Keratinocyte (primary cell): ENCODE measurements around the gene SEPHS1. TPM values are rescaled to one million over a fixed set of nuclear protein-coding genes. Genes with fewer than 3 reads are reported as not detected.

Experiments used
- DNase-seq: peaks from one replicate; pipeline ENCODE4 v3.0.0-alpha.2; 2011; ENCODE audit warnings: low read depth, missing footprints, low spot score
- FAIRE-seq: peaks from 2 replicates; lab custom pipeline; 2011; peaks lifted over from hg19 to GRCh38; lab: Jason Lieb, UNC
- H2AFZ ChIP-seq: 2 replicates; pipeline ENCODE4 v1.6.0; 2012; ENCODE audit warnings: low read length, control low read depth, inconsistent platforms; ENCODE audit not compliant: control insufficient read depth
- H3K27ac ChIP-seq: 2 replicates; pipeline ENCODE4 v1.5.1; 2011; ENCODE audit warnings: low read length; ENCODE audit not compliant: control insufficient read depth, insufficient read depth
- H3K27me3 ChIP-seq: 3 replicates; pipeline ENCODE4 v1.6.0; 2011; ENCODE audit warnings: low read length; ENCODE audit not compliant: control insufficient read depth, insufficient read depth; ENCODE audit errors: extremely low read depth
- H3K36me3 ChIP-seq, 2 experiments: 2 replicates in 1 of 2; 3 replicates in 1 of 2; pipeline ENCODE4 v1.5.1; 2011; ENCODE audit warnings: low read length in 2 of 2, mild to moderate bottlenecking in 1 of 2; ENCODE audit not compliant: control insufficient read depth in 2 of 2, insufficient read depth in 2 of 2; ENCODE audit errors: extremely low read depth in 1 of 2
- H3K4me1 ChIP-seq: 3 replicates; pipeline ENCODE4 v1.5.1; 2011; ENCODE audit warnings: low read length; ENCODE audit not compliant: control insufficient read depth, insufficient read depth; ENCODE audit errors: extremely low read depth
- H3K4me2 ChIP-seq: 3 replicates; pipeline ENCODE4 v1.6.0; 2011; ENCODE audit warnings: low read depth, low read length; ENCODE audit not compliant: control insufficient read depth, insufficient read depth; ENCODE audit errors: extremely low read depth
- H3K4me3 ChIP-seq, 3 experiments: fragments of 200-600 bp in 1 of 3; sonication (generic) in 1 of 3; 2 replicates in 2 of 3; 3 replicates in 1 of 3; pipeline ENCODE4 v1.5.1; 2011 to 2016; ENCODE audit warnings: low read length in 3 of 3, mild to moderate bottlenecking in 3 of 3, control low read depth in 2 of 3, inconsistent platforms in 1 of 3, low read depth in 1 of 3, mixed read lengths in 1 of 3, mixed run types in 1 of 3, moderate library complexity in 1 of 3; ENCODE audit not compliant: control insufficient read depth in 2 of 3, insufficient read depth in 2 of 3; ENCODE audit errors: extremely low read depth in 1 of 3
- H3K79me2 ChIP-seq: 2 replicates; pipeline ENCODE4 v1.6.0; 2012; ENCODE audit warnings: low read length; ENCODE audit not compliant: control insufficient read depth, insufficient read depth
- H3K9ac ChIP-seq: 3 replicates; pipeline ENCODE4 v1.6.0; 2011; ENCODE audit warnings: low read length; ENCODE audit not compliant: control insufficient read depth, insufficient read depth; ENCODE audit errors: extremely low read depth
- H3K9me1 ChIP-seq: 3 replicates; pipeline ENCODE4 v1.6.0; 2011; ENCODE audit warnings: low read length; ENCODE audit not compliant: control insufficient read depth, insufficient read depth; ENCODE audit errors: extremely low read depth
- H3K9me3 ChIP-seq: 2 replicates; pipeline ENCODE4 v1.5.1; 2012; ENCODE audit warnings: low read depth, low read length; ENCODE audit not compliant: control insufficient read depth
- H4K20me1 ChIP-seq: 3 replicates; pipeline ENCODE4 v1.6.0; 2011; ENCODE audit warnings: low read length; ENCODE audit not compliant: control insufficient read depth, insufficient read depth; ENCODE audit errors: extremely low read depth
- CTCF ChIP-seq, 3 experiments: IDR thresholded peaks in 1 of 3; conservative IDR thresholded peaks in 1 of 3; optimal IDR thresholded peaks in 1 of 3; 2 replicates in 2 of 3; 3 replicates in 1 of 3; pipeline versions ENCODE3 to v1.5.1; 2011; ENCODE audit warnings: low read length in 3 of 3, mild to moderate bottlenecking in 3 of 3, moderate library complexity in 2 of 3, control low read depth in 1 of 3, inconsistent platforms in 1 of 3; ENCODE audit not compliant: insufficient read depth in 2 of 3; ENCODE audit errors: extremely low read depth in 1 of 3
- EZH2 ChIP-seq: IDR thresholded peaks from one replicate; pipeline ENCODE4 v1.6.1; 2012; ENCODE audit warnings: inconsistent platforms, mild to moderate bottlenecking, low read length, moderate library complexity
- dilution Hi-C: fragments of 300-500 bp; cut with MboI; formaldehyde crosslinking; loops from one replicate; pipeline ENCODE4 v1.7.0; 2020; ENCODE audit warnings: low sequenced_read_pairs; ENCODE audit not compliant: extremely low pct_ligation_motif_present
- polyA plus RNA-seq, 5 experiments: library from polyadenylated mRNA; depleted of rRNA in 3 of 5; stranded (reverse) in 3 of 5; stranded (forward) in 1 of 5; unstranded in 1 of 5; fragments of >200 nt; gene quantifications; 1 replicate in 1 of 5; 2 replicates in 3 of 5; 3 replicates in 1 of 5; pipeline versions ENCODE4 v1.2.1 to v1.2.3, GENCODE V29; 2011 to 2012; ENCODE audit warnings: missing spikeins in 2 of 5, low read depth in 1 of 5, low replicate concordance in 1 of 5

The SEPHS1 gene
- polyA plus RNA-seq, 1 donor (not counting 4 experiments of a cell fraction or from before 2014, with no cell fraction given) = 65.4 TPM

GRCh38 chr10:13335881-13336280 lies 12.2 kb downstream of the SEPHS1 start:
- Histone ChIP-seq H3K9me1 (no peaks in the 10 kb centered on the region), H3K4me2 (no peak overlapping the region), H3K4me3 (no peak overlapping the region), H4K20me1 (no peaks in the 10 kb centered on the region), H3K36me3 (peaks cover 7 to 27% of the 10 kb centered on the region in 2 experiments), H3K27ac (no peak overlapping the region), H2AFZ (no peak overlapping the region), H3K9me3 (no peaks in the 10 kb centered on the region), H3K9ac (no peak overlapping the region), H3K27me3 (no peaks in the 10 kb centered on the region), H3K79me2 (peaks cover 19% of the 10 kb centered on the region), H3K4me1 (peaks cover 3% of the 10 kb centered on the region)
- DNase-seq = no peak
- dilution Hi-C loops = no loop called here
- FAIRE-seq = no peak
- no peak for TF ChIP-seq CTCF (optimal IDR thresholded peaks at IDR 0.05 in 1 of 3, IDR thresholded peaks at IDR 0.05 in 1 of 3, conservative IDR thresholded peaks at IDR 0.05 in 1 of 3; ENCODE audit: extremely low read depth in 1 of 3, insufficient read depth in 2 of 3, low read length in 3 of 3)
- no peak for TF ChIP-seq EZH2

- no peaks in the 10 kb centered on the region for H3K9me1 ChIP-seq
- dilution Hi-C loops = no loop called here
- H3K27me3 ChIP-seq = no peaks in the 10 kb centered on the region
- H3K4me1 ChIP-seq = no peaks in the 10 kb centered on the region
- H4K20me1 ChIP-seq = no peaks in the 10 kb centered on the region
- H3K9me3 ChIP-seq = no peaks in the 10 kb centered on the region
- no peak for TF ChIP-seq CTCF (optimal IDR thresholded peaks at IDR 0.05 in 1 of 3, IDR thresholded peaks at IDR 0.05 in 1 of 3, conservative IDR thresholded peaks at IDR 0.05 in 1 of 3; ENCODE audit: extremely low read depth in 1 of 3, insufficient read depth in 2 of 3, low read length in 3 of 3)
- TF ChIP-seq EZH2 = no peak
- H3K4me2 ChIP-seq = no peak overlapping the region
- H3K4me3 ChIP-seq = no peak overlapping the region
- H3K36me3 ChIP-seq = peaks cover 12 to 28% of the 10 kb centered on the region in 2 experiments
- no peak overlapping the region for H2AFZ ChIP-seq
- no peak for DNase-seq
- FAIRE-seq = no peak
- H3K79me2 ChIP-seq = peaks cover 13% of the 10 kb centered on the region
- H3K9ac ChIP-seq = no peak overlapping the region
- H3K27ac ChIP-seq = no peak overlapping the region
Measured at GRCh38 chr10:13334556-13334955, 13.5 kb downstream of the SEPHS1 start.
